GM19324 (cell line): ENCODE data around the gene RRP9.
"Not testable (repeated sequence)": the region's sequence is repeated elsewhere in the genome, so short reads cannot be mapped to it uniquely, and the experiment has no call there.

Experiments used
- ATAC-seq: cut with Tn5 transposase; IDR thresholded peaks from one replicate; pipeline ENCODE4 v1.9.1; 2021; ENCODE audit warnings: mild to moderate bottlenecking, moderate library complexity; ENCODE audit not compliant: unreplicated experiment, low FRiP score

The RRP9 gene, protein sequence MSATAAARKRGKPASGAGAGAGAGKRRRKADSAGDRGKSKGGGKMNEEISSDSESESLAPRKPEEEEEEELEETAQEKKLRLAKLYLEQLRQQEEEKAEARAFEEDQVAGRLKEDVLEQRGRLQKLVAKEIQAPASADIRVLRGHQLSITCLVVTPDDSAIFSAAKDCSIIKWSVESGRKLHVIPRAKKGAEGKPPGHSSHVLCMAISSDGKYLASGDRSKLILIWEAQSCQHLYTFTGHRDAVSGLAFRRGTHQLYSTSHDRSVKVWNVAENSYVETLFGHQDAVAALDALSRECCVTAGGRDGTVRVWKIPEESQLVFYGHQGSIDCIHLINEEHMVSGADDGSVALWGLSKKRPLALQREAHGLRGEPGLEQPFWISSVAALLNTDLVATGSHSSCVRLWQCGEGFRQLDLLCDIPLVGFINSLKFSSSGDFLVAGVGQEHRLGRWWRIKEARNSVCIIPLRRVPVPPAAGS

DNA sequence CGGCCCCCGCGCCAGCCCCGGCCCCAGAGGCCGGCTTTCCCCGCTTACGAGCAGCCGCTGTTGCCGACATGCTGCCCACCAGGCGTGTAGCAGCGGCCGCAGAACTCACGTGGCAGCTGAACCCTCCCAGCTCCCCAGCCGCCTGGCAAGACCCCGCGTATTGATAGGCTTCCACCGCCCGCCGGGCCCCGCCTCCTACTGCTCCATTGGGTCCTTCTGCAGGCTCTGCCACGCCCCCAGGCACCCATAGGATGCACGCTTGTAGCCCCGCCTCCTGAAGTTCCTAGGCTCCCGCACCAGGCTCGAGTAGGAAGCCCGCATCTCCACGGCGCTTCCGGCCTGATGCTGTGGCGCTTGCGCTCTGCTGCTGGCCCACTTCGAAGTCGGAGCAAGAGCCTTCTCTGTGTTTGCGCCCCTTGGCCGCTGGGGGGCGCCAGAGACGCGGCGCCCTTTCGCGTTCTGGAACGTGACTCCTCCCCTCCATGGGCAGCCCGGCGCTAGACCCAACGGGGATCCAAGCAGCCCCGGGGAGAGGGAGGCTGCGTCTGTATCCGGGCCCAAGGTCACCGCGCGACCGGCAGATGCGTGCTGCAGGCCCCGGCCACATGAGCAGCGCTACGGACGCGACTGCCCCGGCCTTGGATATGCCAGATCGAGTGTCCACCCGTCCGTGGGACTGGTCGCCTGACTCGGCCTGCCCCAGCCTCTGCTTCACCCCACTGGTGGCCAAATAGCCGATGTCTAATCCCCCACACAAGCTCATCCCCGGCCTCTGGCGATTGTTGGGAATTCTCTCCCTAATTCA is at the start of gene RRP9, which contains the start of gene PARP3:
RRP9 (minus strand) TSS at position 107 of the 805 bp plus-strand sequence; CDS start at position 70, 37 bp downstream.
PARP3 (plus strand) TSS at position 566 of the 805 bp plus-strand sequence. CDS start 993 bp downstream, outside the sequence.
- ATAC-seq, result peak; percentile 88

DNA sequence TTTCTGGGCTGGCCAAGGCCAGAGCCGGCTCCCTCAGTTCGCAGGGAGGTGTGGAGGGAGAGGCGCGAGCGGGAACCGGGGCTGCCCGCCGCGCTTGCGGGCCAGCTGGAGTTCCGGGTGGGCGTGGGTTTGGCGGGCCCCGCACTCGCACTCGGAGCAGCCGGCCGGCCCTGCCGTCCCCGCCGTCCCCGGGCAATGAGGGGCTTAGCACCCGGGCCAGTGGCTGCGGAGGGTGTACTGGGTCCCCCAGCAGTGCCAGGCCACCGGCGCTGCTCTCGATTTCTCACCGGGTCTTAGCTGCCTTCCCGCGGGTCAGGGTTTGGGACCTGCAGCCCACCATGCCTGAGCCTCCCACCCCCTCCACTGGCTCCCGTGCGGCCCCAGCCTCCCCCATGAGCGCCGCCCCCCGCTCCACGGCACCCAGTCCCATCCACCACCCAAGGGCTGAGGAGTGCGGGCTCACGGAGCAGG is 48.8 kb upstream of the RRP9 start:
- ATAC-seq, result not testable (repeated sequence)

DNA sequence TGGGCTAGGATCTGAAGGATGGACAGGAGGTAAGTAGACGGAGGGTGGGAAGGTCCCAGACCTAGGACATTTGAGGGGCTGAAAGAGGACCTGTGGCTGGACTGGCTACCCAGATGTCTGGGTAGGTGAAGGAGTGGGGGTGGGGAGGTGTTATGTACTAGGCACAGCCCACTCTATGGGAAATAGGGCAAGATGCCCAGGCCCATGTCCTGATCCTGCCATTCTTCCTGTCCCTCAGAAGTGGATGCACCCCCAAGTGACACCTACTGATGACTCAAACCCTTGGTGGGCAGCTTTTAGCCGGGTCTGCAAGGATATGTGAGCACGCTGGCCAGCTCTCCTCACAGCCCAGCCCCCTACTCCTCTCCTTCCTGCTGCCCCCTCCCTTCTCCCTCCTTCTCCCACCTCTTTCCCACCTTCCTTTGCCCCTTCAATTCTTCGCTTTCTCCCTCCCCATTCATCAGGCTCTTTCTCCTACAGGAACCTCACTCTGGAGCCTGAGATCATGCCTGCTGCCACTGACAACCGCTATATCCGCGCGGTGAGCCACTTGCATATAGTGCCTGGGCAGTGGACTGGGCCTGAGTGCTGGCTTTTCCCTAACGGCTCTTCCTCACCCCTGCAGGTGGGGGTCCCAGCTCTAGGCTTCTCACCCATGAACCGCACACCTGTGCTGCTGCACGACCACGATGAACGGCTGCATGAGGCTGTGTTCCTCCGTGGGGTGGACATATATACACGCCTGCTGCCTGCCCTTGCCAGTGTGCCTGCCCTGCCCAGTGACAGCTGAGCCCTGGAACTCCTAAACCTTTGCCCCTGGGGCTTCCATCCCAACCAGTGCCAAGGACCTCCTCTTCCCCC is 46.8 kb upstream of the RRP9 start:
- ATAC-seq, result no peak

DNA sequence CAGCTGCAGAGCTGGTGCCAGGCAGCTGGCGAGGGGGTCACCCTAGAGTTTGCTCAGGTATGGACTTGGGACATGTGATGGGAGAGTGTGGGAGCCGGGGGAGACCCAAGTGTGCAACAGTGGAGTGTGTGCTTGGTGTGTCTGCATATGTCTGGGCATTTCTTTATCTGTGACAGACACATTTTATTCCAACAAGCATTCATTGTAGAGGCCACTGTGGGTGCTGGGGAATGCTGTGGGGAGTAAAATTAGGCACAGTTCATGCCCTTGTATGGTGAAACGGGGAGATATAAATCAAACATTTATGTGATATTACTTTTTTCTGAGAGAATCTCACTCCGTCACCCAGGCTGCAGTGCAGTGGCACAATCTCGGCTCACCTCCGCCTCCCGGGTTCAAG is 45.9 kb upstream of the RRP9 start:
- no peak for ATAC-seq

DNA sequence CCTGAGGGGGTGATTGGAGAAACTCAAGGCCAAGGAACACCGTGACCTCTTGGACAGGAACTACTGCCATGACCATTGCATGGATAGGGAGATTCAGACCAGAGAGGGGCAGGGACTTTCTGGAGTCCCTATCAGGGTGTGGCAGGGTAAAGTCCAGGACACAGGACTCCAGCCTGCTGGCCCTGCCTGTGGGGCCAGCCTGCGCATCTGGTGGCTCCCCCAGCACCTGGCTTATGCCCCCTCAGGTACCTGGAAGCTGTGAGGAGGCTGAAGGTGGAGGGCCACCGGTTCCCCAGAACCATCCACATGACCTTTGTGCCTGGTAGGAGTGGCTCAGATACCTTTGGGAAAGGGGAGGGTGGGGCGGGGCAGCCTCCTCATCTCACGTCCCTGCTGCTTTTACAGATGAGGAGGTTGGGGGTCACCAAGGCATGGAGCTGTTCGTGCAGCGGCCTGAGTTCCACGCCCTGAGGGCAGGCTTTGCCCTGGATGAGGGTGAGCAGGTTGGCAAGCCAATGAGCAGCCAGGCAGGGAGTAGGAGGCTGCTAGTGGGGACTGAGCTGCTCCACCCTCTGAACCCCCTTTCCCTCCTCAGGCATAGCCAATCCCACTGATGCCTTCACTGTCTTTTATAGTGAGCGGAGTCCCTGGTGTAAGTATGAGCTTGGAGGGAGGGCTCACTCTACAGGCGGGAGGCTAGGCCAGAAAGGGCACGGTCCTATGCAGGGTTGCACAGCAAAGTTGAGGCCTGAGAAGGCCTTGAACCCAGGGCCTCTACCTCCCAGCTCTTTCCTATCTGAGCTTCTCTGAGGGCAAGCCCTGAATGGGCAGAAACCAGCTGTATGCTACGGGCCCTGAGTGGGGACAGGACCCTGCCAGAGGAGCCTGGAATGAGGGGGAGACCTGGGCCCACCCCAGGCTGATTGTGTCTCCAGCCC is 44.6 kb upstream of the RRP9 start:
- no peak for ATAC-seq

DNA sequence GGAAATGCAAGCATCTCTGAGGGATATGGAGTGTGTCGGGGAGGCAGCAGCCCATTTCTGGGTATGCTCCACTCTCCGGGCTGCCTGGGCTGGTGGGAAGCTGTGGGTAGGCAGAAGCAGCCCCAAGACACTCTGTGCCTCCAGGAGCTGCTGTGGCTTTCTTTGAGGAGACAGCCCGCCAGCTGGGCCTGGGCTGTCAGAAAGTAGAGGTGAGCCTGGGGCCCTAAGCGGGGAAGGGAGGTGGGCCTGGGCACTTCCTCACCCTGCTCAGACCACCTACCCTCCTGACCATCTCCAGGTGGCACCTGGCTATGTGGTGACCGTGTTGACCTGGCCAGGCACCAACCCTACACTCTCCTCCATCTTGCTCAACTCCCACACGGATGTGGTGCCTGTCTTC is 43.4 kb upstream of the RRP9 start:
- no peak for ATAC-seq

DNA sequence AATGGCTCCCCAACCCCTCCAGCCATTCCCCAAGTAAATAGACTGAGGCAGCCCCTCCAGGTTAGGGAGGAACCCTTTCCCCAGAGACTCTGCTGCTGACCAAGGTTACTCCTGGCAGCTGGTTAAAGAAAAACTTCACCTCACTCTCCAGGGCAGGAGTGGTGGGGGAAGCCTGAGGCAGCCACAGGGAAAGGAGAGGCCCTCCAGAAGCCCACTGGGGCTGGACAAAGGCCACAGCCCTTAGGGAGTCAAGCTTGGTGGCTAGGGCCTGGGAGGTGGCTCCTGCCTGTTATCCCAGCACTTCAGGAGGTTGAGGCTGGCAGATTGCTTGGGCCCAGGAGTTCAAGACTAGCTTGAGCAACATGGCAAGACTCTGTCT is 42.6 kb upstream of the RRP9 start:
- no peak for ATAC-seq

DNA sequence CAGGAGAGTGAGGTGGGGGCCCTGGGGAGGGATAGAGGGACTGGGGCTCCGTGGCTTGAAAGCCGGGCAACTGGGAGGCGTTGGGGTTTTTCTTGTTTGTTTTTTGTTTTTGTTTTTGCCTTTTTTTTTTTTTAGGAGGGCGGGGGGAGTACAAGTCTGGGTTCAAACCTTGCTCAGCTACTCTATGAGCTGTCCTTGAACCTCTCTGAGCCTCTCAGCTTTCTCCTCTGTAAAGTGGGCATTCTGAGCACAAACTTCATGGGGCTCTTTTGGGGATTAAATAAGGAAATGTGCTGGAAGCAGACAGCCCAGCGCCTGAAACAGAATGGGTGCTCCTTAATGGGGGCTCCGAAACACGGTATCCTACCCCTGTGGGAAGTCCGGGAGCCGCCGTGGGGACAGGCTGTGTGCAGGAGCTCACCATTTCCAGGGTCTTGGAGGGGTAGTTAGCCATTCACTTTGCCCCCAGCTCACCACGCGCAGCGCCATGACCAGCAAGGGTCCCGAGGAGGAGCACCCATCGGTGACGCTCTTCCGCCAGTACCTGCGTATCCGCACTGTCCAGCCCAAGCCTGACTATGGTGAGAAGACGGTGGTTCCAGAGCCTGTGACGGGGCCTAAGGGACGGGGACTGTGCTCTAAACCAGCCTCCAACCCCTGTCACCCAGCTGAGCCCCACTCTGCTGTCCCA is 42.0 kb upstream of the RRP9 start:
- ATAC-seq, result no peak

DNA sequence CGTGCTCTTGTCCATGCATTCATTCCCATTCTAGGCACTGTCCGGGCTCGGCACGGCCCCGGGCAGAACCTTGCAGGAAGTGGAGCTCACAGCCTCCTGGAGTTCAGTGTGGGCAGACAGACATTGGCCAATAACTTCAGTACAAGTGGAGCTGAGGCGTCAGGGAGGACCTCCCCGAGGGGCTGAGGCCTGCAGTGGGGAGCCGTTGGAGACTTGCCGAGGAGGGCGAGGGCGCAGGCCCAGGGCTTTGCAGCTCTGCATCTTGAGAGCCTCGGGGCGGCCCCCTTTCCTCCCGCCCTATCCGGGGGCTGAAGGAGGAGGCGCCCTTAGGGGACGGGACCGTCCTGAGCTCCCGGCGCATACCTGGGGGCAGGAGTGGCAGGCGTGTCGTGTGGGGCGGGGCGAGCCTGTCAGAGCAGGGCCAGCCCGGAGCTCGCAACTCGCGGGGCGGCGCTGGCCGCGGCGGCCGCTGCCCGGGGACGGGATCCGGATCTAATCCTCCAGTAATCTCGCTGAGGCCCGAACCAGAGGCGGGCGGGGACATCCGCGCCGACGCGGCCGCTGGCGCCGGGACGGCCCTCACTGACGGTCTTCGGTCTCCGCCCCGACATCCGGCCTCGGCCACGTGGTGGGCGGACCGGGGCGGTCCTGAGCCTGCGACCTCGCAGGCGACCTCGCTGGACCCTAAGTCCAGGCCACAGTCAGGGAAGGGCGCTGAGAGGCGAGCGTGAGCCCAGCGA is 41.3 kb upstream of the RRP9 start, which contains the start of gene ACY1:
ACY1 (plus strand) TSS at position 698 of the 740 bp plus-strand sequence. CDS start 530 bp downstream, outside the sequence.
- peak; percentile 75 for ATAC-seq

DNA sequence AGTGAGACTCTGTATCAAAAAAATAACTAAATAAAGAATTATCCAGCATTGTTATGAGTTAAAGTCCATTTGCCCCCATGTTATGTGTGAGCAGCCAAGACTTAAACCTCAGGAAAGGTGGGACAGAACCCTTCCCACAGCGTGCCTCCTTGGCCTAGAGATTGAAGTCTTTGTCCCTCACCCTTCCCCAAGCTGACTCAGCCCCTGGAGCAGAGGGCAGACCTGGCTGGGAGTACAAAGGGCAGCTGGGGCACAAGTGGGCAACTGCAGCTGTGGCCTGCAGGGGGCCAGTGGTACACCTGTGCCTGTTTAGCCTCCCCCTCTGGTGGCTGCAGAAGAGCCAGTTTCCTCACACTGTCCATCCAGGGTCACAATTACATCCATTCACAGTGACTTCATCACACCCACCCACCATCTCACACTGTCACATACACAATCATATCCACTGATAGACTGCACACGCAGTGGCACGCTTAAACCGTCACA is 40.7 kb upstream of the RRP9 start:
- ATAC-seq, result peak; percentile 43

DNA sequence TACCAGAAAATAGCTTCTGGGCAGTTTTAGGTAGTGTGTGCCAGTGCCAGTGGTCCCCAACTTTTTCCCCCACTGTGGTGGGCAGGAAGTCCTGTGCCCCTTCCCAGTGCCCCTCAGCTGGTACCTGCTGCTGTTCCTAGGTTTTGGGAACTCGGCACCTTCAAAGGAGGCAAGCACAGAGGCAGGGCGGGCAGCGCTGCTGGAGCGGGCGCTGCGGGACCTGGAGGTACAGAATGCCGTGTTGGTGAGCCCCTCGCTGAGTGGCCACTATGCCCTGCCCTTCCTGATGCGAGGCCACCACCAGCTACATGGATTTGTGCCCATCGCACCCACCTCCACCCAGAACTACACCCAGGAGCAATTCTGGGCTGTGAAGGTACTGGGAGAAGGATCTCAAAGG is 38.5 kb upstream of the RRP9 start:
- ATAC-seq, result no peak

DNA sequence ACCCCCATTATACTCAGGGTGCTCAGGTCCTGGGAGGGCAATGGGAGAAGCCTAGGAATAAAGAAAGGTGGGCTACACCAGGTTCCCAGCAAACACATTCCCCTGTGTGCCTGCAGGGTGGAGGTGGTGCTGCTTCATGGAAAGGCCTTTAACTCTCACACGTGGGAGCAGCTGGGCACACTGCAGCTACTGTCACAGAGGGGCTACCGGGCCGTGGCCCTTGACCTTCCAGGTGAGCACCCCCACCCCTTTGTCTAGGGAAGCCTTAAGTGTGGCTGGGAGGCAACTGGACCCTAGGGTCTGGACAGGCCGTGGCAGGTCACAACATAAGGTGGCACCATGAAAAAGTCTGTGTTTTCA is 36.4 kb upstream of the RRP9 start:
- no peak for ATAC-seq

DNA sequence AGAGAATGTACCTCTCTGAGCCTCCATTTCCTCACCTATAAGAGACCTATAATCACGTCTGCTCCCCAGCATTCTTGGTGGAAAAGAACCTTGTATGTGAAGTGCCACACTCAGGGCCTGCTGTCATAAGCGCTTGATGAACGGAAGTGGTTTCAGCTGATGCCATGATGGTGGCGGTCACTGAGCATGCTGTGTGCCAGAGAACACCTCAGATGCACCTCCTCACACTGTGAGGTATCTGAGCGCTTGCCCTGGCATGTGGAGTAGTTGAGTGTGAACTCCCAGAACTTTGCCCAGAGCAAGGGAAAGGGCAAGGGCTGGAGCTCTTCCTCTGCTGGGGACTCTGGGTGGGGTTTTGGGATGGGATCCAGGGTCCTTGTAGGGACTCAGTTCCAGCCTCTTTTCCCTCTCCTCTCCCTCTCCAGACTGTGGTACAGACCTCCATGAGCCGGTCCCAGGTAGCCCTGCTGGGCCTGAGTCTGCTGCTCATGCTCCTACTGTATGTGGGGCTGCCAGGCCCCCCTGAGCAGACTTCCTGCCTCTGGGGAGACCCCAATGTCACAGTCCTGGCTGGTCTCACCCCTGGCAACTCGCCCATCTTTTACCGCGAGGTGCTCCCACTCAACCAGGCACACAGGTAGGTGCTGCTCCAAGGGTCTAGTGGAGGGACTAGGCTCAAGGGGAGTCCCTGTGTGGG is 35.9 kb upstream of the RRP9 start:
- no peak for ATAC-seq

DNA sequence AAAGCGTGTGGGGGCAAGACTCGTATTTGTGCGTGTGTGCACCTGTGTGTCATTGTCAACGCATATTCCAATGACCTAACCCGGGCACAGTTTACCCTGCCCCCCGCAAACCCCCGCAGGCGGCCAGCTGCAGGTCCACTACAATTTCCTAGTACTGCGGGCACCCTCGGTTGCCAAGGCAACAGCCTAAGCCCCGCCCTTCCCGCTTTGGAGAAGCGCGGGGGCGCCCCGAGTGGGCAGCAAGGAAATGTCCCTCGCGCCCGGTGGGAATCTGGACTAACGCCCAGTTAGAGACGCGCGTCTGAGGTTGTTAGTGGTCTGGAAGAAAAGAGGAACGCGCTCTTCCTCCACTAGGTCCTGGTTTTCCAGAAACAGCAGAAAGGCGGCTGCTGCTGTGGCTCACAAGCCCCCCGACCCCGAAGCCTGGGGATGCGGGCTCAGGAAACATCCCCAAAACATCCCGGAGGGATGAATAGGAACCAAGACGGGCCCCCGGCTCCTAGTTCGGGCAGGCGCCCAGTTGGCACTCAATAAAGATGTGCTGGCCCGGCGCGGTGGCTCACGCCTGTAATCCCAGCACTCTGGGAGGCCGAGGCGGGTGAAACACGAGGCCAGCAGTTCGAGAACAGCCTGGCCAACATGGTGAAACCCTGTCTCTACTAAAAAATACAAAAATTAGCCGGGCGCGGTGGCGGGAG is 34.3 kb upstream of the RRP9 start:
- ATAC-seq, result no peak

DNA sequence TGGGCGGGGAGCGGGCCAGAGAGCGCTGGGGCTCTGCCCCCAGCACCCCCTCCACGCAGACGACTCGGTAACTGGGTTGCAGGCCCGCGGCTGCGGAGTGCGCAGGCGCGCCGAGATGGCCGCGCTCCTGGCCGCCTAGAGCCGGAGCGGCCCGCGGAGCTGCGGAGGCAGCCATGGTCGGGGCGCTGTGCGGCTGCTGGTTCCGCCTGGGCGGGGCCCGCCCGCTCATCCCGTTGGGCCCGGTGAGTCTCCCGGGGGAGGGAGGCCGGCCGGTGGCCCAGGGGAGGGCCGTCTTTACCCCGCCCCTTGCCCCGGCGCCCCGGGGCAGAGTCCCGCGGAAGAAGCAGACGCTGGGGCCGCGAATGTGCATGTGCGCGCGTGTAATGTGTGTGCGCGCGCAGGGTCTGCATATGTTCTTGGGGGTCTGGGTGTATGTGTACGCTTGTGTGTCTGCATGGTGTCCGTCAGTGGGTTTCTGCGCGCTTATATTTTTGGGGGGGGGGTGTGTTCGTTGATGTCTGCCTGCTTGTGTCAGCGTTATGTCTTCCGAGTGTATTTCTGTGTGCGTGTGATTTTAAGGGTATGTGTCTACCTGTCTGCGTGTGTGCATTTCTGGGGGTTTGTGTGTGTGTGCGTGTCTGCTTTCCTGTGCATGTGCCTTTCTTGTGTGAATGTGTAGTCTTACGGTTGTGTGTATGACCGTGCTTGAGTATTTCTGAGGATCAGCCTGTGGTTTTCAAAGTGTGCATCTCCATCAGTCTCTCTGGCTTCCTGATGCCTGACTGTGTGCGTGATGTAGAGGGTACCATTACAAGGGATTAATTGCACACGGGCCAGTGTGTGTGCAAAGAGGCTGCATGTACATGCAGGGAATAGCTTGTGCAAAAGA is 33.5 kb upstream of the RRP9 start, which contains the start of gene ABHD14A:
ABHD14A (plus strand) TSS at position 102 of the 889 bp plus-strand sequence; CDS start at position 174, 72 bp downstream.
- ATAC-seq, result peak; percentile 67
